GM23248 (cell line): Measurements from ENCODE around the gene COX6B2.

Experiments
- EZH2 ChIP-seq: fragments of 200-600 bp; sonication (generic); IDR thresholded peaks from 2 replicates; pipeline ENCODE4 v1.6.1; 2018; ENCODE audit warnings: antibody characterized with exemption, mild to moderate bottlenecking; ENCODE audit not compliant: insufficient read depth, poor library complexity, severe bottlenecking
- EZH2phosphoT487 ChIP-seq: fragments of 200-600 bp; sonication (generic); IDR thresholded peaks from 2 replicates; pipeline ENCODE4 v1.6.1; 2018; ENCODE audit warnings: antibody characterized with exemption, moderate library complexity, mild to moderate bottlenecking, low read depth; ENCODE audit not compliant: insufficient read depth

DNA sequence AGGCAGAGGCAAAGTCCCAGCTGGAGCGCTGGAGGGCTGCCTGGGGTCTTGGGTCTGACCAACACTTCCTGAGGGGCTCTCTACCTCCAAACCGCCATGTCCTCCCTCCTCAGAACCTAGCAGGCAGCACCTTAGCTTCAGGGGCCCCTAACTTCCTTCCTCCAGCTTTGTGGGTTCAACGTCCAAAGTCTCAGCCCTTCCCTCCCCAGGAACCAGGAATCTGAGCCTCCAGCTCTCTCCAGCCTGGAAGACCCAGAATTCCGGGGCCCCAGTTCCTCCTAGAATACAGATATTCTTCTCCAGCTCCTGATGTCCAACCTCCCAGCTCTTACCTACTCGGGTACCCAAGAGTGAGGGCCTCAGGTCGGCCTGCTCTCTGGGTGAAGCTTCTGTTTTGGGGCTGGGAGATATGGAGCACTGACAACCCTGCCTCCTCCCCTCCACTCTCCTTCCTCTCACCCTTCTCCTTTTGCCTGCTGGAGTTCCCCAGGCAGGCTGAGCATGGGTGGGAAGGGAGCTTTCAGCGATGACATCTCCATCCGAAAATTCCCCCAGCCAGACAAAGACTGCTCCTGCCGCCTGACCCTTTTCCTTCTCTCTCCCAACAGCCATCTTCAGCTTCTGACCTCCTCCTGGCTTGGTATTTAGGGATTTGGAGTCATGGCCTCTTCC is 32.9 kb downstream of the COX6B2 start:
- no peak for TF ChIP-seq EZH2phosphoT487
- no peak for TF ChIP-seq EZH2
